Lung (tissue), 12 donors: ENCODE measurements around the gene SKIL. TPM values are rescaled to one million over a fixed set of nuclear protein-coding genes. Genes with fewer than 3 reads are reported as not detected.

ENCODE experiments used
- ATAC-seq: fragments of 200-7000 bp; cut with Tn5 transposase; one replicate; pipeline ENCODE4 v1.9.1; 2020; ENCODE audit warnings: moderate number of reproducible peaks; ENCODE audit not compliant: insufficient read depth, low FRiP score
- DNase-seq, 3 donors: peaks; one replicate each; pipeline ENCODE4 v3.0.0-alpha.2; 2013 to 2017
- H3K27ac ChIP-seq, 2 donors: one replicate each; pipeline ENCODE4 v1.5.1; 2013; ENCODE audit warnings: mild to moderate bottlenecking in 2 of 2, moderate library complexity in 2 of 2, control low read depth in 1 of 2, inconsistent platforms in 1 of 2, low read depth in 1 of 2, low read length in 1 of 2
- H3K27me3 ChIP-seq, 3 donors: one replicate each; pipeline ENCODE4 v1.5.1; 2013; ENCODE audit warnings: low read length in 2 of 3; ENCODE audit not compliant: control insufficient read depth in 3 of 3, insufficient read depth in 3 of 3
- H3K36me3 ChIP-seq, 4 donors: one replicate each; pipeline ENCODE4 v1.5.1; 2013; ENCODE audit warnings: low read length in 4 of 4, mild to moderate bottlenecking in 1 of 4, moderate library complexity in 1 of 4; ENCODE audit not compliant: control insufficient read depth in 4 of 4, insufficient read depth in 4 of 4
- H3K4me1 ChIP-seq, 5 donors: one replicate each; pipeline ENCODE4 v1.5.1; 2013; ENCODE audit warnings: low read length in 5 of 5, mild to moderate bottlenecking in 2 of 5, moderate library complexity in 1 of 5; ENCODE audit not compliant: control insufficient read depth in 5 of 5, insufficient read depth in 5 of 5
- H3K4me3 ChIP-seq: one replicate; pipeline ENCODE4 v1.5.1; 2013; ENCODE audit warnings: mild to moderate bottlenecking, control low read depth, moderate library complexity
- H3K9ac ChIP-seq, 2 donors: one replicate each; pipeline ENCODE4 v1.5.1; 2013; ENCODE audit warnings: low read length in 2 of 2, control low read depth in 1 of 2; ENCODE audit not compliant: insufficient read depth in 1 of 2
- H3K9me3 ChIP-seq, 4 donors: one replicate each; pipeline ENCODE4 v1.5.1; 2013; ENCODE audit warnings: low read length in 3 of 4, mild to moderate bottlenecking in 1 of 4, moderate library complexity in 1 of 4; ENCODE audit not compliant: control insufficient read depth in 4 of 4, insufficient read depth in 3 of 4
- CTCF ChIP-seq: IDR thresholded peaks from 2 replicates; pipeline ENCODE4 v1.5.1; 2012; ENCODE audit warnings: mild to moderate bottlenecking; ENCODE audit errors: control extremely low read depth, extremely low read depth
- WGBS, 2 donors: extraction: QIAGEN DNeasy Blood & Tissue Kit; methylation state at CpG; one replicate each; pipeline ENCODE4 v1.1.7; 2013; 5-methylcytosine and 5-hydroxymethylcytosine counted together
- polyA plus RNA-seq, 2 donors: library from polyadenylated mRNA; stranded (reverse); fragments of 200-250 nt; gene quantifications; one replicate each; pipeline ENCODE4 v1.2.1, GENCODE V29; 2013
- total RNA-seq, 2 donors: library from RNA; depleted of rRNA in 1 of 2; stranded (reverse); fragments of >200 nt in 1 of 2; gene quantifications; one replicate each; pipeline ENCODE4 v1.2.1, GENCODE V29; 2014 to 2021
- donor health status: control.
- donor health status: control.
- donor health status: Bipolar disorder and iron deficiency.
- donor health status: healthy.
- donor health status: DM: yes; HTN: yes; CAD: no.

The SKIL gene
- total and polyA plus RNA-seq, 4 donors, result 16.5 to 110 (median 38.5) TPM

- DNase-seq (peak; percentile 77 to 88 (median 87)), ATAC-seq (no peak)
- Histone ChIP-seq H3K4me3 (no peak overlapping the region), H3K36me3 (no peaks in the 10 kb centered on the region), H3K9me3 (no peaks in the 10 kb centered on the region), H3K27ac (no peak overlapping the region), H3K27me3 (peaks cover 4 to 11% (median 5%) of the 10 kb centered on the region in 3 donors), H3K4me1 (peaks cover 0 to 12% (median 5%) of the 10 kb centered on the region in 5 donors), H3K9ac (no peak overlapping the region)
- TF ChIP-seq CTCF, result peak; percentile 77
- WGBS, 2 donors, result 35 to 39% methylated on average over 5 of the region's 5 CpGs
Observed at GRCh38 chr3:170414202-170414663, 56.7 kb downstream of the SKIL start.

DNA sequence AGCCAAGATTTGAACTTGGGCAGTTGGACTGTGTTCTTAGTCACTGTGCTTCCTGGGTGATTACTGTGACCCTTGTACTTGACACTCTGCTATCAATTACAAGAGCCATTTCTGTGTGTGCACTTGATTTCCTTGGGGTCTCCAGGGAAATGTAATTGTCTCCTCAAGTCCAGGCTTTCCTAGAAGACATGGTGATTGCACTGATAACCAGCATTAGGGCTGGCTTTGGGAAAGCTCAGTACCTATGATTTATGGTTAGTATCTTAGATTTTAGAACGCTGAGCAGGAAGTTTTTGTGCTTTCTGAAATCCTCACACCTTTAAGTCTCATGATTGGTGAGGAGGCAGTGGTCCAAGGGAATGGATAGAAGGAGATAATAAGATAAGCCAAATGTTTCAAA lies 59.6 kb downstream of the SKIL start:
- Histone ChIP-seq H3K4me1 (peaks cover 0 to 20% (median 5%) of the 10 kb centered on the region in 5 donors), H3K36me3 (no peaks in the 10 kb centered on the region), H3K27me3 (peaks cover 4 to 12% (median 7%) of the 10 kb centered on the region in 3 donors), H3K27ac (no peak overlapping the region), H3K4me3 (no peak overlapping the region), H3K9ac (no peak overlapping the region), H3K9me3 (peaks cover 0 to 1% (median 0%) of the 10 kb centered on the region in 4 donors)
- ATAC-seq (no peak), DNase-seq (no peak)
- 50 to 65% methylated on average over 1 of the region's 1 CpG for WGBS, 2 donors
- TF ChIP-seq CTCF, result no peak

GRCh38 chr3:170418422-170419398 lies 61.2 kb downstream of the SKIL start, which contains the start of gene CLDN11:
Gene CLDN11 (plus strand): TSS chr3:170418868. CDS start chr3:170419067, 199 bp downstream.
- Histone ChIP-seq H3K27ac (peak within 1 kb of the TSS in 1 of 2 donors; percentile 78), H3K36me3 (no peaks in the 10 kb centered on the region), H3K9ac (peak within 1 kb of the TSS in 1 of 2 donors; percentile 59), H3K27me3 (peaks cover 4 to 12% (median 7%) of the 10 kb centered on the region in 3 donors), H3K4me1 (peaks cover 0 to 20% (median 5%) of the 10 kb centered on the region in 5 donors), H3K9me3 (peaks cover 0 to 1% (median 0%) of the 10 kb centered on the region in 4 donors), H3K4me3 (peak within 1 kb of the TSS; percentile 38)
- DNase-seq (peak; percentile 52 to 68 (median 59)), ATAC-seq (peak; percentile 22)
- WGBS, 2 donors, result 4 to 6% methylated on average over 75 to 79 of the region's 79 CpGs
- no peak for TF ChIP-seq CTCF
